ENCODE results near the gene SERP2. TPM values are rescaled to one million over a fixed set of nuclear protein-coding genes. Genes with fewer than 3 reads are reported as not detected.

Gene SERP2
- total RNA-seq, 1 donor from 2014 or later, result 22.3 TPM

DNA sequence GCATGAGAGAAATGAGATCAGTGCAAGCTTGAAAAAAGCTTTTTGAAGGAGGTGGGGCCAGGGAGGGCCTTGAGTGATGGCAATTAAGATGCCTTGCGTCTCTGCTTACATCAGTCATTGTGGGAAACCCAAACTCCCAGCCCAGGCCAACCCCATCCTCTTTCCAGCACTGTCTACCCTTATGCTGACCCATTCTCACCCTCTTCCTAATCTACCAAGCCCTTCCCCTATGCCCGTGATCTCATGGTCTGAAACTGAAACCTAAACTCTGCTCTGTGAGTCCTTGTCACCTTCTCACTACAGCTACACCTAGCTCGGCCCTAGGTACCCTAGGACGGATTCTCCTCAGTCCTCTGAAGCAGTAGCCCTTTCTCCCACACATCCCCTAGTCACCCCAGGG lies 36.0 kb upstream of the SERP2 start:
- peaks cover 6% of the 10 kb centered on the region for H3K27me3 Mint-ChIP-seq (ENCODE audit: unreplicated experiment)
- peaks cover 1% of the 10 kb centered on the region for H3K9me3 Mint-ChIP-seq (ENCODE audit: unreplicated experiment)
- TF ChIP-seq, protein P1, sequence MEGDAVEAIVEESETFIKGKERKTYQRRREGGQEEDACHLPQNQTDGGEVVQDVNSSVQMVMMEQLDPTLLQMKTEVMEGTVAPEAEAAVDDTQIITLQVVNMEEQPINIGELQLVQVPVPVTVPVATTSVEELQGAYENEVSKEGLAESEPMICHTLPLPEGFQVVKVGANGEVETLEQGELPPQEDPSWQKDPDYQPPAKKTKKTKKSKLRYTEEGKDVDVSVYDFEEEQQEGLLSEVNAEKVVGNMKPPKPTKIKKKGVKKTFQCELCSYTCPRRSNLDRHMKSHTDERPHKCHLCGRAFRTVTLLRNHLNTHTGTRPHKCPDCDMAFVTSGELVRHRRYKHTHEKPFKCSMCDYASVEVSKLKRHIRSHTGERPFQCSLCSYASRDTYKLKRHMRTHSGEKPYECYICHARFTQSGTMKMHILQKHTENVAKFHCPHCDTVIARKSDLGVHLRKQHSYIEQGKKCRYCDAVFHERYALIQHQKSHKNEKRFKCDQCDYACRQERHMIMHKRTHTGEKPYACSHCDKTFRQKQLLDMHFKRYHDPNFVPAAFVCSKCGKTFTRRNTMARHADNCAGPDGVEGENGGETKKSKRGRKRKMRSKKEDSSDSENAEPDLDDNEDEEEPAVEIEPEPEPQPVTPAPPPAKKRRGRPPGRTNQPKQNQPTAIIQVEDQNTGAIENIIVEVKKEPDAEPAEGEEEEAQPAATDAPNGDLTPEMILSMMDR (IDR thresholded peaks at IDR 0.05; ENCODE audit: partially characterized antibody, unreplicated experiment), result no peak
- H3K4me1 Mint-ChIP-seq (ENCODE audit: low read depth, unreplicated experiment), result peaks cover 4% of the 10 kb centered on the region
- no peak overlapping the region for H3K4me3 Mint-ChIP-seq (ENCODE audit: unreplicated experiment)
- no peak for DNase-seq
- H3K27ac Mint-ChIP-seq (ENCODE audit: unreplicated experiment), result no peak overlapping the region
- H3K36me3 Mint-ChIP-seq (ENCODE audit: unreplicated experiment), result peaks cover 9% of the 10 kb centered on the region

DNA sequence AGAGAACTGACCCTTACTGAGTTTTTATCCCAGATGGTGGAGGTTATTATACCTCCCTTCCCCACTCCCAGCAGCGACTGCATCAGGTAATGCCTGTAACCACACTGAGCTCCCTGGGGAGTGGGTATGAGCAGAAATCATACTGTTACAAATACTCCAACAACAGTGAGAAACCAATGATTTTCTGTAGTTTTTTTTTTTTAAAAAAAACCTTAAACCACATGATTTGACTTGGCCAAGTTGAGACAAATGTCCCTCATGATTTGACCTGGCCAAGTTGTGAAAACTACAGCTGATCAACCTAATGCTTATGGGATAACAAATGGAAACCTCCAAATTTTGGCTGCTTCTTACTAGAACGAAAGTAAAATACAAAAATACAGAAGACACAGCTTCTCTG lies 33.1 kb upstream of the SERP2 start:
- Mint-ChIP-seq H3K27ac (ENCODE audit: unreplicated experiment) (no peak overlapping the region), H3K36me3 (ENCODE audit: unreplicated experiment) (peaks cover 9% of the 10 kb centered on the region), H3K27me3 (ENCODE audit: unreplicated experiment) (peaks cover 6% of the 10 kb centered on the region), H3K9me3 (ENCODE audit: unreplicated experiment) (peaks cover 1% of the 10 kb centered on the region), H3K4me1 (ENCODE audit: low read depth, unreplicated experiment) (no peaks in the 10 kb centered on the region), H3K4me3 (ENCODE audit: unreplicated experiment) (no peak overlapping the region)
- TF ChIP-seq, protein P1 (IDR thresholded peaks at IDR 0.05; ENCODE audit: partially characterized antibody, unreplicated experiment), result no peak
- DNase-seq, result no peak

DNA sequence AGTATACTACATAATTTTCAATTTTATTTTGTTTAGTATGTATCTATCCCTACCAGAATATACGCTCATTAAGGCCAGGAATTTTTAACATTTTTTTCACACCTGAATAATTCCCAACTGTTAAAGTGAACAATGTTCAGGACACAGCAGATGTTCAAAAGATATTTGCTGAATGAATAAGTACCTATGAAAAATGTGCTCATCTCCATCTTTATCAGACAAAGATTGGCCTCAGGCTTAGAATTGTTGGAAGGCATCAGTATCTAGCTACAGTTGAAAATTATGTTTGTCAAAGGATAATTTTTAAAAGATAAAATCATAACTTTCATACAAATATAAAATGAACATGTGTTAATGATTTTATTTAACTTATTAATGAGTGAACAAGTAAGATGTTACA lies 30.9 kb upstream of the SERP2 start:
- H3K27me3 Mint-ChIP-seq (ENCODE audit: unreplicated experiment), result peaks cover 3% of the 10 kb centered on the region
- no peak for DNase-seq
- TF ChIP-seq, protein P1 (IDR thresholded peaks at IDR 0.05; ENCODE audit: partially characterized antibody, unreplicated experiment), result no peak
- H3K4me3 Mint-ChIP-seq (ENCODE audit: unreplicated experiment), result no peak overlapping the region
- peaks cover 9% of the 10 kb centered on the region for H3K36me3 Mint-ChIP-seq (ENCODE audit: unreplicated experiment)
- H3K4me1 Mint-ChIP-seq (ENCODE audit: low read depth, unreplicated experiment), result no peaks in the 10 kb centered on the region
- no peak overlapping the region for H3K27ac Mint-ChIP-seq (ENCODE audit: unreplicated experiment)
- H3K9me3 Mint-ChIP-seq (ENCODE audit: unreplicated experiment), result peaks cover 1% of the 10 kb centered on the region

DNA sequence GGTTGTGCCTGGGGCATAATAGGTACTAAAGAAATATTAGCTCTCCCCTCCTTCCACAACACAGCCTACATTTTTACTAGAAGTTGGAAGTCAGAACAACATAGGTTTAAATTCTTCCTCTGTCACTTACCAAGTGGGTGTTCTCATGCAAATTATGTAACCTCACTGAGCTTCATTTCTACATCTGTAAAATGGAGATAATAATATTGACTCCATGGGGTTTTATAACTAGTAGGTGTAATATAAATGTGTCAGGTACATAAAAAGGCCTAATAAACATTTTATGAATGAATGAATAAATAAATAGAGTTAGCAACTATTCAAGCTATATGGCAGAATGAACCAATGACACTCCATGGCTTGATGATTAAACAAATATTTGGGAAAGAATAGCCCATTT lies 27.1 kb upstream of the SERP2 start:
- H3K27ac Mint-ChIP-seq (ENCODE audit: unreplicated experiment), result no peak overlapping the region
- TF ChIP-seq, protein P1 (IDR thresholded peaks at IDR 0.05; ENCODE audit: partially characterized antibody, unreplicated experiment), result no peak
- no peak for DNase-seq
- no peaks in the 10 kb centered on the region for H3K4me1 Mint-ChIP-seq (ENCODE audit: low read depth, unreplicated experiment)
- H3K36me3 Mint-ChIP-seq (ENCODE audit: unreplicated experiment), result peaks cover under 1% of the 10 kb centered on the region
- no peaks in the 10 kb centered on the region for H3K9me3 Mint-ChIP-seq (ENCODE audit: unreplicated experiment)
- H3K27me3 Mint-ChIP-seq (ENCODE audit: unreplicated experiment), result peaks cover 2% of the 10 kb centered on the region
- H3K4me3 Mint-ChIP-seq (ENCODE audit: unreplicated experiment), result no peak overlapping the region

DNA sequence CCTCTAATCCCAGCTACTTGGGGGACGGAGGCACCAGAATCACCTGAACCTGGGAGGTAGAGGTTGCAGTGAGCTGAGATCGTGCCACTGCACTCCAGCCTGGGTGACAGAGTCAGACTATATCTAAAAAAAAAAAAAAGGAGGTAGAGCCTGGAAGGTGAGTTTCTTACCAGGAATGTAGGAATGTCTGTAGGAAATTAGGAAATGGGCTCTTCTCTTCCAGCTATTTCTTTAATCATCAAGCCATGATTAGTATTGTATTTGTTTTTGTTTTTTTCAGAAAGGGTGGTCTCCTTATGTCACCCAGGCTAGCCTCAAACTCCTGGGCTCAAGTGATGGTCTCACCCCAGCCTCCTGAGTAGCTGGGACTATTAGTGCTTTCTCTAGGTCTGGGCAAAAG lies 26.3 kb upstream of the SERP2 start:
- TF ChIP-seq, protein P1 (IDR thresholded peaks at IDR 0.05; ENCODE audit: partially characterized antibody, unreplicated experiment), result no peak
- peaks cover 2% of the 10 kb centered on the region for H3K27me3 Mint-ChIP-seq (ENCODE audit: unreplicated experiment)
- no peaks in the 10 kb centered on the region for H3K9me3 Mint-ChIP-seq (ENCODE audit: unreplicated experiment)
- no peaks in the 10 kb centered on the region for H3K4me1 Mint-ChIP-seq (ENCODE audit: low read depth, unreplicated experiment)
- H3K4me3 Mint-ChIP-seq (ENCODE audit: unreplicated experiment), result no peak overlapping the region
- no peak for DNase-seq
- no peak overlapping the region for H3K27ac Mint-ChIP-seq (ENCODE audit: unreplicated experiment)
- no peaks in the 10 kb centered on the region for H3K36me3 Mint-ChIP-seq (ENCODE audit: unreplicated experiment)
